Measurements from ENCODE around the gene S100A9.

Gene S100A9

DNA sequence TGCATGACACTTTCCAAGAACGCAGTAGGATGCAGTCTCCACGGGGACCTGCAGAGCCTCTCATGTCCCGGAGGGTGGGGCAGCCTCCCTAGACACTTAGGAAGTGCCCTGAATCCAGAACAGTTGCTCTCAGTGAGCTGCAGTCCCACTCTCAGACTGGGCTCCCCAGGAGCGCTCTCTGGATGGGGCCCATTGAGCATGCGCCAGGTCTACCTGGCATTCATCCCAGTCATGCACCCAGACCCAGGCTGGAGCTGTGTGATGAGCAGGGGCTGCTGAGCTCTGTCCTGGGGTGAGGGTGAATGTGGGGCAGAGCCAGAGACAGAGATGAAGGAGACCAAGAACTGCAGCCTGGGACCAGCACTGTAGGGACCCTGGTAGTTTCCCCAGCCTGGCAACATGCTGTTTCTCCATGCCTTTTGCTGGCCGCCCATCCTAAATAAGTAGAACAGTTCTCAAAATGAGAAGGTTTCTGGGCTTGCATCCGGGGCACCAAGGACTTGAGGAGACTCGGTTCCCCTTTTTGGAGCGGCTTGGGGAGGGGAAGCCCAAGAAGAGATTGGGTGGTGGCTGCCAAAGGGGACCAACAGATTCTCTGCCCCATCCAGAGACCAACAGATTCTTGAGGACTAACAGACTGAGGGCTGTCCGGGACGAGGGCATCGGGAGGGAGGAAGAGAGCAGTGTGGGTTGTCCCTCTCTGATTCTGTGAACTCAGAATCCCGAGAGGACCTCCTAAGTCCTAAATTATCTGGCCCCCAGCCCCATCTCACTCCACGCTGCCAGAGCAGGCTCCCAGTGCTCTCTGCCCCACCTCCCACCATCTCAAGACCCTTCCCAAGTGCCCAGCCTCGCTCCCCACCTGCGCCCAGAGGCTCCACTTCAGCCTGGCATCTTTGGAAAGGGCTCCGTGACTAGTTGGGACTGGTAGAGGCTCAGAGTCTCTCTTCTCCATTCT is 8.0 kb upstream of the S100A9 start:
- no peaks in the 10 kb centered on the region for H3K9me3 ChIP-seq (ENCODE audit: control extremely low read depth in 1 of 5, control insufficient read depth in 4 of 5, insufficient read depth in 2 of 5, low read depth in 1 of 5, low read length in 4 of 5)
- no peaks in the 10 kb centered on the region for H3K27me3 ChIP-seq (replicated peaks in 2 of 5; ENCODE audit: control insufficient read depth in 4 of 5, insufficient read depth in 5 of 5, low read length in 4 of 5)
- no peak overlapping the region for H3K27ac ChIP-seq (ENCODE audit: insufficient read depth in 1 of 2, low read depth in 1 of 2, low read length in 2 of 2, poor library complexity in 1 of 2, severe bottlenecking in 2 of 2)
- H3K36me3 ChIP-seq (ENCODE audit: control insufficient read depth in 4 of 4, insufficient read depth in 4 of 4, low read length in 3 of 4), result no peaks in the 10 kb centered on the region
- CTCF ChIA-PET, result interaction anchor here (1.2 to 9.1 kb wide), 6 partner anchors 13 to 152 kb away, joined by 4 to 199 read pairs (median 5); no protein-coding TSS in a partner anchor
- WGBS (ENCODE audit: insufficient coverage), result 80% methylated on average over 13 of the region's 17 CpGs
- peaks cover 10 to 27% (median 20%) of the 10 kb centered on the region in 4 experiments for H3K4me1 ChIP-seq (ENCODE audit: control extremely low read depth in 1 of 4, control insufficient read depth in 4 of 4, insufficient read depth in 4 of 4, low read length in 3 of 4)
- POLR2A ChIA-PET, result no interaction called here
- H3K4me3 ChIP-seq (ENCODE audit: control insufficient read depth in 1 of 7, extremely low read depth in 1 of 7, insufficient read depth in 4 of 7, low read depth in 2 of 7, low read length in 6 of 7), result no peak overlapping the region
- DNase-seq, result no peak

- ChIA-PET CTCF (interaction anchor here (8.5 to 9.1 kb wide), 2 partner anchors 55 to 143 kb away, joined by 97 to 199 read pairs; no protein-coding TSS in a partner anchor), POLR2A (no interaction called here)
- no CpG with 5 or more reads among the region's 1 CpG for WGBS (ENCODE audit: insufficient coverage)
- H3K27ac ChIP-seq (ENCODE audit: insufficient read depth in 1 of 2, low read depth in 1 of 2, low read length in 2 of 2, poor library complexity in 1 of 2, severe bottlenecking in 2 of 2), result no peak overlapping the region
- no peaks in the 10 kb centered on the region for H3K36me3 ChIP-seq (ENCODE audit: control insufficient read depth in 4 of 4, insufficient read depth in 4 of 4, low read length in 3 of 4)
- no peaks in the 10 kb centered on the region for H3K27me3 ChIP-seq (replicated peaks in 2 of 5; ENCODE audit: control insufficient read depth in 4 of 5, insufficient read depth in 5 of 5, low read length in 4 of 5)
- H3K9me3 ChIP-seq (ENCODE audit: control extremely low read depth in 1 of 5, control insufficient read depth in 4 of 5, insufficient read depth in 2 of 5, low read depth in 1 of 5, low read length in 4 of 5), result no peaks in the 10 kb centered on the region
- DNase-seq, result no peak
- no peak overlapping the region for H3K4me3 ChIP-seq (ENCODE audit: control insufficient read depth in 1 of 7, extremely low read depth in 1 of 7, insufficient read depth in 4 of 7, low read depth in 2 of 7, low read length in 6 of 7)
- H3K4me1 ChIP-seq (ENCODE audit: control extremely low read depth in 1 of 4, control insufficient read depth in 4 of 4, insufficient read depth in 4 of 4, low read length in 3 of 4), result peaks cover 10 to 19% (median 12%) of the 10 kb centered on the region in 4 experiments
Measured at GRCh38 chr1:153350321-153350957, 7.2 kb upstream of the S100A9 start.

DNA sequence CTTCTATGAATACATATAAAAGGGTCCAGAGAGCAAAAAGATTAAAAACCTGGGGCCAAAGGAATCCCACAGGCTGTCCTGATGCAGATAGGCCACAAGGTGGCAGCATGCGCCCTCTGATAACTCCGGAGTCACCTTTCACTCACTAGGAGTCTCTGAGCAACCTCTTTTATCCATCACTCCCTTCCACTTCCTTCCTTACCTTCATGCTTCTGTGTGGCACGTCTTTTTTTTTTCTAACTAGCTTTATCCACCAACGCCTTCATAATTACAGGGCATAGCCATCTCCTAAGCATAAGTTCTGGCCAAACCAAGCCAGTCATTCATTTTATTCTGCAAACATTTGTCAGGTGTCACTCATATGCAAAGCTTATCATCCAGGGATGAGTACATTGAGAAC is 5.1 kb upstream of the S100A9 start:
- H3K9me3 ChIP-seq (ENCODE audit: control extremely low read depth in 1 of 5, control insufficient read depth in 4 of 5, insufficient read depth in 2 of 5, low read depth in 1 of 5, low read length in 4 of 5), result no peaks in the 10 kb centered on the region
- ChIA-PET CTCF (interaction anchor here (0.7 to 9.1 kb wide), 21 partner anchors 9 to 266 kb away, joined by 3 to 199 read pairs (median 9); partner anchors contain the start of genes PGLYRP3, S100A12 and S100A8), POLR2A (no interaction called here)
- no peak overlapping the region for H3K27ac ChIP-seq (ENCODE audit: insufficient read depth in 1 of 2, low read depth in 1 of 2, low read length in 2 of 2, poor library complexity in 1 of 2, severe bottlenecking in 2 of 2)
- no peaks in the 10 kb centered on the region for H3K36me3 ChIP-seq (ENCODE audit: control insufficient read depth in 4 of 4, insufficient read depth in 4 of 4, low read length in 3 of 4)
- 0% methylated on average over 3 of the region's 4 CpGs for WGBS (ENCODE audit: insufficient coverage)
- peaks cover 0 to 16% (median 11%) of the 10 kb centered on the region in 4 experiments for H3K4me1 ChIP-seq (ENCODE audit: control extremely low read depth in 1 of 4, control insufficient read depth in 4 of 4, insufficient read depth in 4 of 4, low read length in 3 of 4)
- no peak overlapping the region for H3K4me3 ChIP-seq (ENCODE audit: control insufficient read depth in 1 of 7, extremely low read depth in 1 of 7, insufficient read depth in 4 of 7, low read depth in 2 of 7, low read length in 6 of 7)
- DNase-seq, result peak; percentile 61 to 84 (median 80)
- no peaks in the 10 kb centered on the region for H3K27me3 ChIP-seq (replicated peaks in 2 of 5; ENCODE audit: control insufficient read depth in 4 of 5, insufficient read depth in 5 of 5, low read length in 4 of 5)

DNA sequence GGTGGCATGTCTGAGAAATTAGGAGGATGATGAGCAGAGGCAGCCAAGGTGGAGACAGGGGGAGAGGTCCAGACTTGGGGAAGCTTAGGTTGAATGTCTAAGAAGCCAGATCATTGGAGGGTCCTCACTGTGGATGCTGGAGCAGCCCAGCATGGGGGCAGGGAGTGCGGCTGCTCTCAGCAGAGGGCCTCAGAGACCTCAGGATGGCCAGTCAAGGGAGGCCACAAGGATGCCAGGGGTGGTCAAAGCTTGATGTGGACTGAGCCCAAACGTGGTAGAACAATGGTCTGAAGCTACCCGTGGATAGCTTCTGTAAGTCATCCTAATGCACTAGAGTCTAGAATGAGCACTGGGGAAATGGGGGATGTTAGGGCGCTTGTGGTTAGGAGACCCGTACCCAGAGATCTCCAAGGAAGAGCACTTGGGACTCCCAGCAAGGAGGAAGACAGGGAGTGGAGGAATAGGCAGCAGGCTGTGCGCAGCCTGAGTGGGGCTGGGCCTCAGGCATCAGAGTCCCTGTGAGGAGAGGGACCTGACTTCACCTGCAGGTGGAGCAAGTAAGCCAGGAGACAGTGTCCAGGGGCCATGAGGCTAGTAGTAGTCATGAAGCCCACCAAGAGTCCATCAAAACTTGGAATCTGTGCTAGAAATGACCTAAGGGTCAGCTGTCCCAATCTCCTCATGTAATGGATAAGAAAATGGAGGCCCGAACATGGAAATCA is 4.3 kb upstream of the S100A9 start:
- DNase-seq, result peak in 1 of 3 donors; percentile 28
- WGBS (ENCODE audit: insufficient coverage), result 90% methylated on average over 7 of the region's 7 CpGs
- POLR2A ChIA-PET, result interaction anchor here (0.7 kb wide), 1 partner anchor 141 kb away, joined by 3 read pairs; no protein-coding TSS in a partner anchor

GRCh38 chr1:153354515-153355193 is 3.0 kb upstream of the S100A9 start:
- POLR2A ChIA-PET, result no interaction called here
- no peaks in the 10 kb centered on the region for H3K36me3 ChIP-seq (ENCODE audit: control insufficient read depth in 4 of 4, insufficient read depth in 4 of 4, low read length in 3 of 4)

More for the DNA sequence above, 4.3 kb upstream of the S100A9 start:
- CTCF ChIA-PET, result interaction anchor here (0.7 to 9.1 kb wide), 19 partner anchors 9 to 265 kb away, joined by 3 to 199 read pairs (median 9); partner anchors contain the start of genes PGLYRP3, S100A12 and S100A8
- Histone ChIP-seq H3K36me3 (ENCODE audit: control insufficient read depth in 4 of 4, insufficient read depth in 4 of 4, low read length in 3 of 4) (no peaks in the 10 kb centered on the region), H3K4me1 (ENCODE audit: control extremely low read depth in 1 of 4, control insufficient read depth in 4 of 4, insufficient read depth in 4 of 4, low read length in 3 of 4) (peaks cover 2 to 24% (median 19%) of the 10 kb centered on the region in 4 experiments), H3K9me3 (ENCODE audit: control extremely low read depth in 1 of 5, control insufficient read depth in 4 of 5, insufficient read depth in 2 of 5, low read depth in 1 of 5, low read length in 4 of 5) (no peaks in the 10 kb centered on the region), H3K4me3 (ENCODE audit: control insufficient read depth in 1 of 7, extremely low read depth in 1 of 7, insufficient read depth in 4 of 7, low read depth in 2 of 7, low read length in 6 of 7) (no peak overlapping the region), H3K27me3 (replicated peaks in 2 of 5; ENCODE audit: control insufficient read depth in 4 of 5, insufficient read depth in 5 of 5, low read length in 4 of 5) (no peaks in the 10 kb centered on the region), H3K27ac (ENCODE audit: insufficient read depth in 1 of 2, low read depth in 1 of 2, low read length in 2 of 2, poor library complexity in 1 of 2, severe bottlenecking in 2 of 2) (no peak overlapping the region)

DNA sequence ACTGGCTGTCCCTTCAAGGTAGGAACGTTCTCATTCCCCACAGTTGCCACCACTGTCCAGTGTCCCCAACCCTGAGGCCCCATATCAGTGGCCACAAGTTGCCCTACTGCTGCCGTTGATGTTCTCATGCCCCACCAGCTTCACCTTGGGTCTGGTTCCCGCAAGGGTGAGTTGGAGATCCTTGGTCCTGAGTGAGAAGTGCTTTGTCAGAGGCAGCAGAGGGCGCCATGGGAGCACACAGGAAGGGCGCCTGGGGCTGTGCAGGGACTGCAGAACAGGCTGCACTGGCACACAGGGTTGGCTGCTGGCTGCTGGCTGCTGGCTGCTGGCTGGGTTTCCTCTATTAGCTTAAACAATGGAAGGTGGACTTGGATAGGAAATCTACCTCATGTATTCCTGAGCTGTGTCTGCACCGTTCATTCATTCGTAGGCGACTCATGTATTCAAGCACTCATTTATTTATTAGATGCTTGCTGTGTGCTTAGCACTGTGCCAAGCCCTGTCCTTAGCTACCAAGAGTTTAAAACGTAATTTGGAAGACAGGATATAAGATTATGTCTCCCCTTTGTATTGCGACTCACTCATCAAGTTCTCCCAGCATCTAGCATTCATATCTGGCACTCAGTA is 2.1 kb upstream of the S100A9 start:
- Histone ChIP-seq H3K27ac (ENCODE audit: insufficient read depth in 1 of 2, low read depth in 1 of 2, low read length in 2 of 2, poor library complexity in 1 of 2, severe bottlenecking in 2 of 2) (no peak overlapping the region), H3K27me3 (replicated peaks in 2 of 5; ENCODE audit: control insufficient read depth in 4 of 5, insufficient read depth in 5 of 5, low read length in 4 of 5) (no peaks in the 10 kb centered on the region), H3K4me3 (ENCODE audit: control insufficient read depth in 1 of 7, extremely low read depth in 1 of 7, insufficient read depth in 4 of 7, low read depth in 2 of 7, low read length in 6 of 7) (no peak overlapping the region), H3K36me3 (ENCODE audit: control insufficient read depth in 4 of 4, insufficient read depth in 4 of 4, low read length in 3 of 4) (no peaks in the 10 kb centered on the region), H3K9me3 (ENCODE audit: control extremely low read depth in 1 of 5, control insufficient read depth in 4 of 5, insufficient read depth in 2 of 5, low read depth in 1 of 5, low read length in 4 of 5) (no peaks in the 10 kb centered on the region), H3K4me1 (ENCODE audit: control extremely low read depth in 1 of 4, control insufficient read depth in 4 of 4, insufficient read depth in 4 of 4, low read length in 3 of 4) (peaks cover 2 to 38% (median 28%) of the 10 kb centered on the region in 4 experiments)
- 69% methylated on average over 7 of the region's 10 CpGs for WGBS (ENCODE audit: insufficient coverage)
- ChIA-PET CTCF (interaction anchor here (0.7 to 9.1 kb wide), 24 partner anchors 9 to 204 kb away, joined by 3 to 199 read pairs (median 3); partner anchors contain the start of genes S100A5 and S100A8), POLR2A (no interaction called here)
- DNase-seq, result peak; percentile 71 to 87 (median 82)

More at GRCh38 chr1:153354515-153355193, 3.0 kb upstream of the S100A9 start:
- peaks cover 2 to 33% (median 28%) of the 10 kb centered on the region in 4 experiments for H3K4me1 ChIP-seq (ENCODE audit: control extremely low read depth in 1 of 4, control insufficient read depth in 4 of 4, insufficient read depth in 4 of 4, low read length in 3 of 4)
- 96% methylated on average over 6 of the region's 8 CpGs for WGBS (ENCODE audit: insufficient coverage)
- CTCF ChIA-PET, result interaction anchor here (0.7 to 9.1 kb wide), 24 partner anchors 10 to 205 kb away, joined by 3 to 199 read pairs (median 4); partner anchors contain the start of genes PGLYRP3, S100A12, S100A5 and S100A8
- no peak overlapping the region for H3K4me3 ChIP-seq (ENCODE audit: control insufficient read depth in 1 of 7, extremely low read depth in 1 of 7, insufficient read depth in 4 of 7, low read depth in 2 of 7, low read length in 6 of 7)
- H3K9me3 ChIP-seq (ENCODE audit: control extremely low read depth in 1 of 5, control insufficient read depth in 4 of 5, insufficient read depth in 2 of 5, low read depth in 1 of 5, low read length in 4 of 5), result no peaks in the 10 kb centered on the region
- H3K27ac ChIP-seq (ENCODE audit: insufficient read depth in 1 of 2, low read depth in 1 of 2, low read length in 2 of 2, poor library complexity in 1 of 2, severe bottlenecking in 2 of 2), result no peak overlapping the region
- no peaks in the 10 kb centered on the region for H3K27me3 ChIP-seq (replicated peaks in 2 of 5; ENCODE audit: control insufficient read depth in 4 of 5, insufficient read depth in 5 of 5, low read length in 4 of 5)
- no peak for DNase-seq
